Measurements from ENCODE around the gene TRIM47.

The TRIM47 gene

GRCh38 chr17:75845058-75845711 lies 33.2 kb downstream of the TRIM47 start:
- peak; percentile 52 for DNase-seq

- no peak for DNase-seq
Observed at GRCh38 chr17:75844530-75845057, 33.8 kb downstream of the TRIM47 start.

GRCh38 chr17:75843577-75844529 lies 34.5 kb downstream of the TRIM47 start, which contains the start of gene UNC13D:
UNC13D (minus strand) TSS chr17:75844404; CDS start chr17:75844337, 67 bp downstream.
- DNase-seq, result peak; percentile 68

- no peak for DNase-seq
Observed at GRCh38 chr17:75842963-75843576, 35.3 kb downstream of the TRIM47 start.

DNA sequence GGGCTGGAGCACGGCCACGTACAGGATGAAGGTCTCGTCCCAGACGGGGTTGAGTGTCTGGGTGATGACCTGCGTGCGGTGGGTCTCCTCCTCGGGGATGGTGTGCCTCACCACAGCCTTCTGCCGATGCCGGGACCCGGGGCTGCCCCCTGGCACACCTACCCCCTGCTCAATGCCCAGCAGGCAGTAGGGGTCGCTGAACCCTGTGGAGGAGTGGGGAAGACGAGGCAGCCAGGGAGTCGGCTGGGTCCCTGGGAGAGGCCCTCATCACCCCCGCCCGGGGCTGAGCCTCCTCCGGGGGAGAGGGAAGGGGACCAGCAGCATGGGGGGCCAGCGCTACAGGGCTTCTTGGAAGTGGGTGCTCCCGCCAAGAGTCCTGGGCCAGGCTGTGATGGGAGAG lies 36.0 kb downstream of the TRIM47 start:
- no peak for DNase-seq

- DNase-seq, result no peak
Observed at GRCh38 chr17:75840799-75841164, 37.6 kb downstream of the TRIM47 start.

- no peak for DNase-seq
Observed at GRCh38 chr17:75839942-75840798, 38.2 kb downstream of the TRIM47 start.

DNA sequence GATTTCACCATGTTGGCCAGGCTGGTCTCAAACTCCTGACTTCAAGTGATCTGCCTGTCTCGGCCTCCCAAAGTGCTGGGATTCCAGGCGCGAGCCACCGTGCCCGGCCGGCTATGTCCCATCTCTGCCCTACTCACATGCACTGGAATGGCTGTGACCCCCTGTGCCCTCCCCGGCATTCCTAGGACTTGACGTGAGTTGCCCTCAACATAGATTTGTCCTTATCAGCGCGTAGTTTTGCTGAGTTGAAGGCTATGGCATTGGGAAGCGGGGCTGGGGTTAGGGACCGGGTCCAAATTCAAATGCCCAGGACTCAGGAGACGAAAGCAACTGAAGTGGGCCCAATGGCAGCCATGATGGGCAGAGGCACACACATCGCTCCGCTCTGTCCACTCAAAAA lies 40.0 kb downstream of the TRIM47 start:
- DNase-seq, result no peak

GRCh38 chr17:75837899-75838298 lies 40.5 kb downstream of the TRIM47 start:
- DNase-seq, result no peak

DNA sequence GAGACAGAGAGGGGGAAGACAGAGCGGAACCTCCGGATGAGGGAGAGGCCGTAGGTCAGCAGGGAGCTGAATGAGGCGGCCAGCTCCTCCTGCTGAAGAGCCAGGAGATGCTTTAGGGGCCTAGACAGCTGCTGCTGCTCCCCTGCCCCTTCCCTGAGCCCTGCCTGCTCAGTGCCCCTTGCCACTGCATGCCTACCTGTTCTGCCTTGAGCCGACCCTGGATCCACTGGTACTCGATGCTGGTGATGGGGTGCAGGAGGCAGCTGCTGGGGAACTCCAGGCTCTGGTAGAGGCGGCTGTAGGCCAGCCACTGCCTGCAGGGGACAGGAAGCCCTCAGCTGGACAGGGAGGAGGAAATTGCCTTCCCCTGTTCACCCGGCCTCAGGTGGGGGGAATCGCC lies 41.8 kb downstream of the TRIM47 start:
- no peak for DNase-seq

GRCh38 chr17:75835654-75835987 lies 42.8 kb downstream of the TRIM47 start:
- no peak for DNase-seq

GRCh38 chr17:75834928-75835653 lies 43.3 kb downstream of the TRIM47 start:
- DNase-seq, result no peak

DNA sequence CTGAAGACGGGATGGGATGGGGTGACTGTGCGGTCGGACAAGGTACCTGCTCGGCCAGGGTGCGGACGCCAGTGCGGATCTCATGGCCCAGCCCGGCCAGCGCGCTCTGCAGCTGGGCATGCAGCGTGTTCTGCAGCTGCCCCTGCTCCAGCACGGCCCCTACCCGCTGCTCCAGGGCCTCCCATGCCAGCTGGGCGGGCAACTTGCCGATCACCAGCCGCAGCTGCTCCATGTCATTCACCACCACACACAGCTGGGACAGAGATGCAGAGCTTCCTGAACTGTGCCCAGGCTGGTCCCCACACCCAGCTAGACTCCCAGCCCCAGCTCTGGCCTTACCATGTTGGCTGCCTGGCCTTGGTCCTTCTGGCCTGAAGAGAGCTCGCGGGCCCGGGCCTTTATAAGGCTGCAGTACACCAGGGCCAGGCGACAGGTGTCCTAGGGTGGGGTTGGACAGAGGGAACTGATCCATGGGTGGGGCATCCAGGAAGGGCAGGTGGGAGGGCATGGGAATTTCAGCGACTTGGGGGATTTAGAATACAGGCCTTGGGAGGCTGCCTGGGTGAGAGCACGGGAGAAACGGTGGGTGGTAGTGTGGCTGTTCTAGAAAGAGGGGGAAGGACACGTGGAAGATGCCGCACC lies 44.0 kb downstream of the TRIM47 start:
- DNase-seq, result no peak

DNA sequence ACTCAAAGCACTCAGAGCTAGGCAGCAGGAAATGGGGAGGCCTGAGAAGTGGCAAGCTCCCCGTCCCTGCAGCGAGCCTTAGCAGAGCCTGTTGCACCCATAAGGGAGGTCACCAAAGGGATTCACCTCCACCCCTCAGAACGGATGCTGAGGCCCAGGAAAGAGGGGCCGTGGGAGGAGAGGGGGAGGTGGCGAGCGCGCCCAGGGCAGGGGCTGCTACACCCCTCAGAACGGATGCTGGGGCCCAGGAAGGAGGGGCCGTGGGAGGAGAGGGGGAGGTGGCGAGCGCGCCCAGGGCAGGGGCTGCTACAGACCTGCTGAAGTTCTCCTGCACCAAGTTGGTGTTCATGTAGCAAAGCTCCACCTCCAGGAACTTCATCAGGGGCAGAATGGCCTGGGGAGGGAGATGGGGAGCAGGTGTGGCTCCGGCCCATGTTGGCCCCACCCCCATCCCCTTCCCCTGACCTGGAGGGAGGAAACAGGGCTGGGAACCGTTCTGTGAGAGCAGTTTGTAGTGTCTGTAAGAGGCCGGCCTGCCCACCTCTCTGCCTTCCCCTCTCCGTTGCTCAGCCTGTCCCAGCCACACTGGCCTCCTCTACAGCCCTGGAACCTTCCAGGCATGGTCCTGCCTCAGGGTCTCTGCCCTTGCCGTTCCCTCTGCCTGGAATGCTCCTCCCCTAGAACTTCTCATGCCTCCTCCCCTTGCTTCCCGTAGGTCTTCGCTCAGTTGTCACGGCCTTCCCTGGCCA lies 45.6 kb downstream of the TRIM47 start:
- DNase-seq, result no peak

DNA sequence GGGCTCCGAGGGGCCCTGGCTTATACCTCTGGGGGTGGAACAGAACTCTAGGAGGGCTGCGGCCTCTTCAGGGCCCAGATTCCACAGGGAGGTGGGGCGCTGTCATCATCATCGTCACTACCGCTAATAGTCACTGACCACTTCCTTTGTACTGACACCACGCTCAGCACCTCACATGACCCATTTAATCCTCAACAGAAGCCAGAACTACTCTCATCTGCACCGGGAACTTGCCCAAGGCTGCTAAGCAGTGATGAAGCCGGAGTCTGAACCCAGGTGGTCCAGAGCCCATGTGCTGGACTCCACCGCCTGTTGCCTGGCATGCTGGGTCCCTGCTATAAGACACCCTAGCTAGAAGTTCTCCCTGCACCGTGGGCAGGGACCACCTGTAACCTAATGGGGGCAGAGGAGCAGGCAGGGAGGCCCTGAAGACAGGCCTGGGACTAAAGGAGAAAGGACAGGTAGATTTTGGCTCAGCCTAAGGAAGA lies 46.2 kb downstream of the TRIM47 start:
- DNase-seq, result peak; percentile 64

GRCh38 chr17:75831032-75831571 lies 47.3 kb downstream of the TRIM47 start:
- no peak for DNase-seq

- no peak for DNase-seq
Observed at GRCh38 chr17:75830164-75831031, 48.0 kb downstream of the TRIM47 start.

- DNase-seq, result no peak
Observed at GRCh38 chr17:75829747-75830146, 48.6 kb downstream of the TRIM47 start.

DNA sequence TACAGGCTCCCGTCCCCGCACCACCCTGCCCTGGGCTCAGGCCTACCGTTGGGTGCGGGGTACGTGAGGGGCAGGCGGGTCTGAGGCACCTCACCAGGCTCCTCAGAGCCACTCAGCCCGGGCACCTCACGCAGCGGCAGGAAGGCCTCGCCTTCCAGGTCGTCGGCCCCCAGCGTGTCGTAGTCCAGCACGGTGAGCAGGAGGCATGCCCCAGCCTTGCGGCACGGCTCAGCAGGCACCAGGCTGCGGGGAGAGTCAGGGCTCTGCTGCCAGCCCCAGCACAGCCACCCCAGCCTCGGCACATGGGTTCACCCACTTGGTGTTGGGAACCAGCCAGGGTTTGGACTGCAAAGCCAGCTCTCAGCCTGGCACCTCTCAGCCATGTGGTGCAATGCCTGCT lies 49.6 kb downstream of the TRIM47 start:
- DNase-seq, result no peak

All from CD4-positive, alpha-beta T cell treated with Interleukin-4 for 4 hours (primary cell).